Measurements from ENCODE around the gene TRIM59.
A peak's percentile ranks its signal among the peaks of the same experiment; 100 is the strongest.

The TRIM59 gene

GRCh38 chr3:160482796-160483195 lies 33.2 kb upstream of the TRIM59 start:
- no peaks in the 10 kb centered on the region for H3K9me3 ChIP-seq (ENCODE audit: control insufficient read depth, low read length)
- no peaks in the 10 kb centered on the region for H3K27me3 ChIP-seq (ENCODE audit: control insufficient read depth in 1 of 2, insufficient read depth in 1 of 2, low read length in 2 of 2)
- no peaks in the 10 kb centered on the region for H3K36me3 ChIP-seq (ENCODE audit: control insufficient read depth in 1 of 2, insufficient read depth in 2 of 2, low read depth in 1 of 2, low read length in 2 of 2)
- no peak overlapping the region for H3K23ac ChIP-seq (ENCODE audit: low read length in 2 of 2)
- no peak overlapping the region for H3K4ac ChIP-seq (ENCODE audit: low read depth in 1 of 2, low read length in 2 of 2)
- H3K79me1 ChIP-seq (replicated peaks; ENCODE audit: low read length, poor library complexity, severe bottlenecking), result no peaks in the 10 kb centered on the region
- H3K4me3 ChIP-seq (ENCODE audit: insufficient read depth in 1 of 2, low read depth in 1 of 2, low read length in 2 of 2), result no peak overlapping the region
- no peak overlapping the region for H4K91ac ChIP-seq (ENCODE audit: low read length)
- 98% methylated on average over 3 of the region's 3 CpGs for WGBS
- no peak overlapping the region for H2BK15ac ChIP-seq (ENCODE audit: low read depth, poor library complexity, severe bottlenecking)
- H3K27ac ChIP-seq (ENCODE audit: low read length, poor library complexity, severe bottlenecking), result no peak overlapping the region
- no peak overlapping the region for H2AFZ ChIP-seq (ENCODE audit: low read depth, low read length)
- no peak overlapping the region for H3K9ac ChIP-seq (ENCODE audit: low read length)
- peaks cover 4% of the 10 kb centered on the region for H3K4me1 ChIP-seq (ENCODE audit: control insufficient read depth, insufficient read depth, low read depth, low read length)
- no peak overlapping the region for H3K14ac ChIP-seq (ENCODE audit: low read length in 2 of 2)
- no peak overlapping the region for H3K4me2 ChIP-seq (ENCODE audit: low read length, poor library complexity, severe bottlenecking)
- H2BK5ac ChIP-seq (ENCODE audit: low read depth, low read length, poor library complexity, severe bottlenecking), result no peak overlapping the region
- H2BK120ac ChIP-seq (ENCODE audit: low read depth, low read length), result no peak overlapping the region
- H2BK12ac ChIP-seq (ENCODE audit: low read length in 2 of 2), result no peak overlapping the region
- no peak for DNase-seq
- H4K8ac ChIP-seq (ENCODE audit: low read length), result no peak overlapping the region
- no peak overlapping the region for H3K18ac ChIP-seq (ENCODE audit: low read depth in 1 of 2, low read length in 2 of 2)
- H2AK5ac ChIP-seq (ENCODE audit: low read length, severe bottlenecking), result no peak overlapping the region

GRCh38 chr3:160481856-160482255 lies 32.3 kb upstream of the TRIM59 start:
- no peak overlapping the region for H4K91ac ChIP-seq (ENCODE audit: low read length)
- H3K36me3 ChIP-seq (ENCODE audit: control insufficient read depth in 1 of 2, insufficient read depth in 2 of 2, low read depth in 1 of 2, low read length in 2 of 2), result no peaks in the 10 kb centered on the region
- H3K4me1 ChIP-seq (ENCODE audit: control insufficient read depth, insufficient read depth, low read depth, low read length), result peaks cover 4% of the 10 kb centered on the region
- no peak overlapping the region for H3K14ac ChIP-seq (ENCODE audit: low read length in 2 of 2)
- no peak overlapping the region for H2BK15ac ChIP-seq (ENCODE audit: low read depth, poor library complexity, severe bottlenecking)
- DNase-seq, result no peak
- H3K4ac ChIP-seq (ENCODE audit: low read depth in 1 of 2, low read length in 2 of 2), result no peak overlapping the region
- no peak overlapping the region for H3K9ac ChIP-seq (ENCODE audit: low read length)
- no peak overlapping the region for H2BK120ac ChIP-seq (ENCODE audit: low read depth, low read length)
- no peaks in the 10 kb centered on the region for H3K27me3 ChIP-seq (ENCODE audit: control insufficient read depth in 1 of 2, insufficient read depth in 1 of 2, low read length in 2 of 2)
- no peak overlapping the region for H3K27ac ChIP-seq (ENCODE audit: low read length, poor library complexity, severe bottlenecking)
- no peak overlapping the region for H3K4me3 ChIP-seq (ENCODE audit: insufficient read depth in 1 of 2, low read depth in 1 of 2, low read length in 2 of 2)
- H4K8ac ChIP-seq (ENCODE audit: low read length), result no peak overlapping the region
- no peak overlapping the region for H2AK5ac ChIP-seq (ENCODE audit: low read length, severe bottlenecking)
- WGBS, result 87% methylated on average over 6 of the region's 6 CpGs
- H2AFZ ChIP-seq (ENCODE audit: low read depth, low read length), result no peak overlapping the region
- no peak overlapping the region for H2BK12ac ChIP-seq (ENCODE audit: low read length in 2 of 2)
- H3K23ac ChIP-seq (ENCODE audit: low read length in 2 of 2), result no peak overlapping the region
- no peak overlapping the region for H3K18ac ChIP-seq (ENCODE audit: low read depth in 1 of 2, low read length in 2 of 2)
- no peak overlapping the region for H2BK5ac ChIP-seq (ENCODE audit: low read depth, low read length, poor library complexity, severe bottlenecking)
- no peaks in the 10 kb centered on the region for H3K9me3 ChIP-seq (ENCODE audit: control insufficient read depth, low read length)
- H3K79me1 ChIP-seq (replicated peaks; ENCODE audit: low read length, poor library complexity, severe bottlenecking), result no peaks in the 10 kb centered on the region
- no peak overlapping the region for H3K4me2 ChIP-seq (ENCODE audit: low read length, poor library complexity, severe bottlenecking)

GRCh38 chr3:160480931-160481330 lies 31.3 kb upstream of the TRIM59 start:
- Histone ChIP-seq H2BK5ac (ENCODE audit: low read depth, low read length, poor library complexity, severe bottlenecking) (no peak overlapping the region), H2AFZ (ENCODE audit: low read depth, low read length) (no peak overlapping the region), H3K36me3 (ENCODE audit: control insufficient read depth in 1 of 2, insufficient read depth in 2 of 2, low read depth in 1 of 2, low read length in 2 of 2) (no peaks in the 10 kb centered on the region), H2BK120ac (ENCODE audit: low read depth, low read length) (no peak overlapping the region), H3K4me1 (ENCODE audit: control insufficient read depth, insufficient read depth, low read depth, low read length) (peaks cover 4% of the 10 kb centered on the region), H2BK12ac (ENCODE audit: low read length in 2 of 2) (no peak overlapping the region), H3K4me2 (ENCODE audit: low read length, poor library complexity, severe bottlenecking) (no peak overlapping the region), H2BK15ac (ENCODE audit: low read depth, poor library complexity, severe bottlenecking) (no peak overlapping the region), H3K9ac (ENCODE audit: low read length) (no peak overlapping the region), H3K14ac (ENCODE audit: low read length in 2 of 2) (no peak overlapping the region), H4K8ac (ENCODE audit: low read length) (no peak overlapping the region), H3K18ac (ENCODE audit: low read depth in 1 of 2, low read length in 2 of 2) (no peak overlapping the region), H4K91ac (ENCODE audit: low read length) (no peak overlapping the region), H3K27ac (ENCODE audit: low read length, poor library complexity, severe bottlenecking) (no peak overlapping the region), H3K9me3 (ENCODE audit: control insufficient read depth, low read length) (no peaks in the 10 kb centered on the region), H3K4me3 (ENCODE audit: insufficient read depth in 1 of 2, low read depth in 1 of 2, low read length in 2 of 2) (no peak overlapping the region), H3K27me3 (ENCODE audit: control insufficient read depth in 1 of 2, insufficient read depth in 1 of 2, low read length in 2 of 2) (no peaks in the 10 kb centered on the region), H3K4ac (ENCODE audit: low read depth in 1 of 2, low read length in 2 of 2) (no peak overlapping the region), H3K23ac (ENCODE audit: low read length in 2 of 2) (peak overlapping the region in 1 of 2 experiments; percentile 74), H2AK5ac (ENCODE audit: low read length, severe bottlenecking) (no peak overlapping the region), H3K79me1 (replicated peaks; ENCODE audit: low read length, poor library complexity, severe bottlenecking) (no peaks in the 10 kb centered on the region)
- DNase-seq, result no peak
- WGBS, result 97% methylated on average over 4 of the region's 5 CpGs

GRCh38 chr3:160479376-160479775 lies 29.8 kb upstream of the TRIM59 start:
- DNase-seq, result no peak
- no peaks in the 10 kb centered on the region for H3K27me3 ChIP-seq (ENCODE audit: control insufficient read depth in 1 of 2, insufficient read depth in 1 of 2, low read length in 2 of 2)
- H4K8ac ChIP-seq (ENCODE audit: low read length), result no peak overlapping the region
- no peak overlapping the region for H4K91ac ChIP-seq (ENCODE audit: low read length)
- no peak overlapping the region for H2BK5ac ChIP-seq (ENCODE audit: low read depth, low read length, poor library complexity, severe bottlenecking)
- H2BK120ac ChIP-seq (ENCODE audit: low read depth, low read length), result no peak overlapping the region
- no peak overlapping the region for H2BK12ac ChIP-seq (ENCODE audit: low read length in 2 of 2)
- H3K36me3 ChIP-seq (ENCODE audit: control insufficient read depth in 1 of 2, insufficient read depth in 2 of 2, low read depth in 1 of 2, low read length in 2 of 2), result no peaks in the 10 kb centered on the region
- no peaks in the 10 kb centered on the region for H3K79me1 ChIP-seq (replicated peaks; ENCODE audit: low read length, poor library complexity, severe bottlenecking)
- H3K9ac ChIP-seq (ENCODE audit: low read length), result no peak overlapping the region
- H3K27ac ChIP-seq (ENCODE audit: low read length, poor library complexity, severe bottlenecking), result no peak overlapping the region
- H3K14ac ChIP-seq (ENCODE audit: low read length in 2 of 2), result no peak overlapping the region
- no peak overlapping the region for H2BK15ac ChIP-seq (ENCODE audit: low read depth, poor library complexity, severe bottlenecking)
- H3K4me2 ChIP-seq (ENCODE audit: low read length, poor library complexity, severe bottlenecking), result no peak overlapping the region
- no peak overlapping the region for H3K23ac ChIP-seq (ENCODE audit: low read length in 2 of 2)
- no peak overlapping the region for H3K4ac ChIP-seq (ENCODE audit: low read depth in 1 of 2, low read length in 2 of 2)
- peaks cover 4% of the 10 kb centered on the region for H3K4me1 ChIP-seq (ENCODE audit: control insufficient read depth, insufficient read depth, low read depth, low read length)
- H3K4me3 ChIP-seq (ENCODE audit: insufficient read depth in 1 of 2, low read depth in 1 of 2, low read length in 2 of 2), result no peak overlapping the region
- no peak overlapping the region for H3K18ac ChIP-seq (ENCODE audit: low read depth in 1 of 2, low read length in 2 of 2)
- H2AK5ac ChIP-seq (ENCODE audit: low read length, severe bottlenecking), result no peak overlapping the region
- 96% methylated on average over 10 of the region's 10 CpGs for WGBS
- H2AFZ ChIP-seq (ENCODE audit: low read depth, low read length), result no peak overlapping the region
- no peaks in the 10 kb centered on the region for H3K9me3 ChIP-seq (ENCODE audit: control insufficient read depth, low read length)
